ENCODE data around the gene NR2C2. TPM values are rescaled to one million over a fixed set of nuclear protein-coding genes. Genes with fewer than 3 reads are reported as not detected.
A peak's percentile ranks its signal among the peaks of the same experiment; 100 is the strongest.

Gene NR2C2
- total RNA-seq, 1 experiment from 2014 or later, result 41.5 TPM

- intact Hi-C loops (cut with micrococcal nuclease; ENCODE audit: unreplicated experiment), result no loop called here
- DNase-seq, result no peak
- Mint-ChIP-seq H3K27me3 (ENCODE audit: unreplicated experiment) (no peaks in the 10 kb centered on the region), H3K4me3 (ENCODE audit: low read depth, unreplicated experiment) (peak overlapping the region; percentile 92), H3K36me3 (ENCODE audit: insufficient read depth, unreplicated experiment) (peaks cover 26% of the 10 kb centered on the region), H3K27ac (ENCODE audit: unreplicated experiment) (no peak overlapping the region), H3K4me1 (ENCODE audit: low read depth, unreplicated experiment) (peaks cover 14% of the 10 kb centered on the region), H3K9me3 (ENCODE audit: low read depth, unreplicated experiment) (no peaks in the 10 kb centered on the region)
- CTCF ChIA-PET, result no interaction called here
- BruUV-seq (replicated peaks), result no TSS peak
- TF ChIP-seq CTCF (IDR thresholded peaks at IDR 0.05; ENCODE audit: unreplicated experiment), result no peak
Measured at GRCh38 chr3:15063238-15063637, 115.9 kb downstream of the NR2C2 start.

- intact Hi-C loops (cut with micrococcal nuclease; ENCODE audit: unreplicated experiment), result no loop called here
- no peak for TF ChIP-seq CTCF (IDR thresholded peaks at IDR 0.05; ENCODE audit: unreplicated experiment)
- no peaks in the 10 kb centered on the region for H3K27me3 Mint-ChIP-seq (ENCODE audit: unreplicated experiment)
- no peak overlapping the region for H3K27ac Mint-ChIP-seq (ENCODE audit: unreplicated experiment)
- CTCF ChIA-PET, result interaction anchor here (1.7 kb wide), 1 partner anchor 12 kb away, joined by 8 read pairs; no protein-coding TSS in a partner anchor
- BruUV-seq (replicated peaks), result no TSS peak
- H3K36me3 Mint-ChIP-seq (ENCODE audit: insufficient read depth, unreplicated experiment), result peaks cover 21% of the 10 kb centered on the region
- no peaks in the 10 kb centered on the region for H3K9me3 Mint-ChIP-seq (ENCODE audit: low read depth, unreplicated experiment)
- no peak for DNase-seq
- H3K4me3 Mint-ChIP-seq (ENCODE audit: low read depth, unreplicated experiment), result peak overlapping the region; percentile 92
- peaks cover 14% of the 10 kb centered on the region for H3K4me1 Mint-ChIP-seq (ENCODE audit: low read depth, unreplicated experiment)
Measured at GRCh38 chr3:15063656-15064286, 116.4 kb downstream of the NR2C2 start.

- no peaks in the 10 kb centered on the region for H3K9me3 Mint-ChIP-seq (ENCODE audit: low read depth, unreplicated experiment)
- DNase-seq, result no peak
- peaks cover 14% of the 10 kb centered on the region for H3K4me1 Mint-ChIP-seq (ENCODE audit: low read depth, unreplicated experiment)
- no peak for TF ChIP-seq CTCF (IDR thresholded peaks at IDR 0.05; ENCODE audit: unreplicated experiment)
- TSS peak; percentile 52 for BruUV-seq (replicated peaks)
- intact Hi-C loops (cut with micrococcal nuclease; ENCODE audit: unreplicated experiment), result no loop called here
- CTCF ChIA-PET, result interaction anchor here (1.7 kb wide), 1 partner anchor 13 kb away, joined by 8 read pairs; no protein-coding TSS in a partner anchor
- H3K27ac Mint-ChIP-seq (ENCODE audit: unreplicated experiment), result no peak overlapping the region
- H3K4me3 Mint-ChIP-seq (ENCODE audit: low read depth, unreplicated experiment), result peak overlapping the region; percentile 92
- H3K27me3 Mint-ChIP-seq (ENCODE audit: unreplicated experiment), result no peaks in the 10 kb centered on the region
- H3K36me3 Mint-ChIP-seq (ENCODE audit: insufficient read depth, unreplicated experiment), result peaks cover 17% of the 10 kb centered on the region
Measured at GRCh38 chr3:15064299-15064834, 117.0 kb downstream of the NR2C2 start.

- BruUV-seq (replicated peaks), result no TSS peak
- no peaks in the 10 kb centered on the region for H3K9me3 Mint-ChIP-seq (ENCODE audit: low read depth, unreplicated experiment)
- peak within 1 kb of the TSS; percentile 92 for H3K4me3 Mint-ChIP-seq (ENCODE audit: low read depth, unreplicated experiment)
- H3K27ac Mint-ChIP-seq (ENCODE audit: unreplicated experiment), result peak within 1 kb of the TSS; percentile 77
- no peak for TF ChIP-seq CTCF (IDR thresholded peaks at IDR 0.05; ENCODE audit: unreplicated experiment)
- peak; percentile 87 for DNase-seq
- H3K36me3 Mint-ChIP-seq (ENCODE audit: insufficient read depth, unreplicated experiment), result peaks cover 17% of the 10 kb centered on the region
- H3K27me3 Mint-ChIP-seq (ENCODE audit: unreplicated experiment), result no peaks in the 10 kb centered on the region
- CTCF ChIA-PET, result interaction anchor here (0.8 to 1.7 kb wide), 2 partner anchors 14 to 20 kb away, joined by 3 to 8 read pairs; no protein-coding TSS in a partner anchor
- peaks cover 14% of the 10 kb centered on the region for H3K4me1 Mint-ChIP-seq (ENCODE audit: low read depth, unreplicated experiment)
- intact Hi-C loops (cut with micrococcal nuclease; ENCODE audit: unreplicated experiment), result loop anchor here (5.0 kb wide), 1 partner anchor 138 kb away; no protein-coding TSS in a partner anchor
Measured at GRCh38 chr3:15064835-15065549, 117.6 kb downstream of the NR2C2 start, which contains the start of gene MRPS25. TSS of gene MRPS25 (minus strand) at chr3:15065315. CDS start at chr3:15065194, 121 bp downstream.
